Neural crest cell (in vitro differentiated cells): ENCODE results near the gene CPN2. TPM values are rescaled to one million over a fixed set of nuclear protein-coding genes. Genes with fewer than 3 reads are reported as not detected.

Source experiments
- DNase-seq: peaks from one replicate; pipeline ENCODE4 v3.0.0; 2021; ENCODE audit warnings: low read depth, mixed read lengths, low spot score
- H3K27ac Mint-ChIP-seq: one replicate; pipeline ENCODE4 v1.8.0; 2021; ENCODE audit warnings: mild to moderate bottlenecking, mixed read lengths; ENCODE audit not compliant: unreplicated experiment
- H3K27me3 Mint-ChIP-seq: 2 replicates; pipeline ENCODE4 v1.8.0; 2021; ENCODE audit warnings: low read depth, mild to moderate bottlenecking, mixed read lengths
- H3K36me3 Mint-ChIP-seq: 2 replicates; pipeline ENCODE4 v1.8.0; 2021; ENCODE audit warnings: low read depth, mild to moderate bottlenecking, mixed read lengths
- H3K4me1 Mint-ChIP-seq: 2 replicates; pipeline ENCODE4 v1.8.0; 2021; ENCODE audit warnings: mixed read lengths
- H3K4me3 Mint-ChIP-seq: one replicate; pipeline ENCODE4 v1.8.0; 2021; ENCODE audit warnings: mild to moderate bottlenecking, mixed read lengths
- H3K9me3 Mint-ChIP-seq: 2 replicates; pipeline ENCODE4 v1.8.0; 2021; ENCODE audit warnings: mixed read lengths
- total RNA-seq: library from RNA; stranded (reverse); gene quantifications from 2 replicates; pipeline ENCODE4 v1.2.1, GENCODE V29; 2021
- TF ChIP-seq, protein P1 (sequence below): fragments of 200-600 bp; sonication (generic); conservative IDR thresholded peaks from 2 replicates; pipeline ENCODE4 v1.5.0; 2021; ENCODE audit warnings: antibody characterized with exemption, mild to moderate bottlenecking

Gene CPN2
- total RNA-seq, 1 donor from 2014 or later, result not detected

DNA sequence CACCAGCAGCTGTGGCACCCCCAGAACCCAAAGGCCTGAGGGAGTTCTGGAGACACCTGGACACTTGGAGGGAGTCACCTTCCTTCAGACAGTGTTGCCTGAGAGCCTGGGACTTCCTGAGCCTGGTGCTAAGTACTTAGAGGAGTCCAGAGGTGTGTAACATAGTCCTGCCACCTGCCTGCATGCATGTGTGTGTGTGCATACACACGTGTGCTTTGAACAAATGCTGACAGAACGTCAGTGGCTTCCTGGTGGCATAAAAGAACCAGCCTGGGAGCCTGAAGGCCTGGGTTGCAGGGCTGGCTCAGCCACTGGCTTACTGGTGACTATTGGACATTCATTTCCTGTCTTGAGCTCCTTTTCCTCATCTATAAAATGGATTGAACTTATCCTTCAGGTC is 3.2 kb upstream of the CPN2 start:
- Mint-ChIP-seq H3K9me3 (no peaks in the 10 kb centered on the region), H3K27me3 (peaks cover 12% of the 10 kb centered on the region), H3K4me3 (no peak overlapping the region), H3K4me1 (peaks cover 6% of the 10 kb centered on the region), H3K36me3 (no peaks in the 10 kb centered on the region), H3K27ac (no peak overlapping the region)
- TF ChIP-seq, protein P1, sequence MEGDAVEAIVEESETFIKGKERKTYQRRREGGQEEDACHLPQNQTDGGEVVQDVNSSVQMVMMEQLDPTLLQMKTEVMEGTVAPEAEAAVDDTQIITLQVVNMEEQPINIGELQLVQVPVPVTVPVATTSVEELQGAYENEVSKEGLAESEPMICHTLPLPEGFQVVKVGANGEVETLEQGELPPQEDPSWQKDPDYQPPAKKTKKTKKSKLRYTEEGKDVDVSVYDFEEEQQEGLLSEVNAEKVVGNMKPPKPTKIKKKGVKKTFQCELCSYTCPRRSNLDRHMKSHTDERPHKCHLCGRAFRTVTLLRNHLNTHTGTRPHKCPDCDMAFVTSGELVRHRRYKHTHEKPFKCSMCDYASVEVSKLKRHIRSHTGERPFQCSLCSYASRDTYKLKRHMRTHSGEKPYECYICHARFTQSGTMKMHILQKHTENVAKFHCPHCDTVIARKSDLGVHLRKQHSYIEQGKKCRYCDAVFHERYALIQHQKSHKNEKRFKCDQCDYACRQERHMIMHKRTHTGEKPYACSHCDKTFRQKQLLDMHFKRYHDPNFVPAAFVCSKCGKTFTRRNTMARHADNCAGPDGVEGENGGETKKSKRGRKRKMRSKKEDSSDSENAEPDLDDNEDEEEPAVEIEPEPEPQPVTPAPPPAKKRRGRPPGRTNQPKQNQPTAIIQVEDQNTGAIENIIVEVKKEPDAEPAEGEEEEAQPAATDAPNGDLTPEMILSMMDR, result no peak
- no peak for DNase-seq

DNA sequence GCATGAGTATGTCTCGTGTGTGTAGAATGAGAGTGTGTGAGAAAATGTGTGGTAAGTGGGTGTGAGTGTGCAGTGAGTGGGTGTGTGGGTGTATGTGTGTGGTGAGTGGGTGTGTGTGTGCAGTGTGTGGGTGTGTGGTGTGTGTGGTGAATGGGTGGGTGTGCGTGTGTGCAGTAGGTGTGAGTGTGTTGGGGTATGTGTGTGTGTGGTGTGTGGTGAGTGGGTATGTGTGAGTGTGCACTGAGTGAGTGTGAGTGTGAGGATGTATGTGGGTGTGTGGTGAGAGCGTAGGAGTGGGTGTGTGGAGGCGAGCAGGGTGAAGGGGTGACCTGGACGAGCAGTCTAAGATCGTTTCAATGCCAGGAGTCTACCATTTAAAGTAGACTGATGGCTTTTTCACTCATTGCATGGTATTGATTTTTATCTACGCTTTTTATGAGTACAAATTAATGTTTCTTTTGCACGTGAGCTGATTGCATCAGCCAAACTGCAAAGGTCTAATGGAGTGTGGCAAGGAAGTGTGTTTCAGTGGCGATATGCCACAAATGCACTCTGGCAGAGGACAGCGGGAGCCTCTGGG is 1.6 kb upstream of the CPN2 start:
- no peak overlapping the region for H3K4me3 Mint-ChIP-seq
- no peak for DNase-seq
- H3K4me1 Mint-ChIP-seq, result no peaks in the 10 kb centered on the region
- H3K36me3 Mint-ChIP-seq, result no peaks in the 10 kb centered on the region
- H3K27ac Mint-ChIP-seq, result no peak overlapping the region
- H3K9me3 Mint-ChIP-seq, result no peaks in the 10 kb centered on the region
- H3K27me3 Mint-ChIP-seq, result peaks cover 5% of the 10 kb centered on the region
- TF ChIP-seq, protein P1, result no peak

DNA sequence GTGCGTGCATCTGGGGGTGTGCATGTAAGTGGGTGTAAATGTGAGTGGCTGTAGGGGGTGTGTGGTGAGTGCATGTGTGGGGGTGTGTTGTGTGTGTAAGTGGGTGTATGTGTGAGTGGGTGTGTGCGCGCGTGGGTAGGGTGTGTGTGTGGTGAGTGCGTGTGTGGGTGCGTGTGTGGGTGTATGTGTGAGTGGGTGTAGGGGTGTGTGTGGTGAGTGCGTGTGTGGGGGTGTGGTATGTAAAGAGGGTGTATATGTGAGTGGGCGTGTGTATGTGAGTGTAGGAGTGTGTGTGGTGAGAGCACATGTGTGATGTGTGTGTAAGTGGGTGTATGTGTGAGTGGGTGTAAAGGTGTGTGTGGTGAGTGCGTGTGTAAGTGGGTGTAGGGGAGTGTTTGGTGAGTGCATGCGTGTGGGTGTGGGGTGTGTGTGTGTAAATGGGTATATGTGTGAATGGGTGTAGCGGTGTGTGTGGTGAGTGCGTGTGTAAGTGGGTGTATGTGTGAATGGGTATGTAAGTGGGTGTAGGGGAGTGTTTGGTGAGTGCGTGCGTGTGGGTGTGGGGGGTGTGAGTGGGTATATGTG is 916 bp upstream of the CPN2 start:
- TF ChIP-seq, protein P1, result no peak
- H3K9me3 Mint-ChIP-seq, result no peaks in the 10 kb centered on the region
- peaks cover 4% of the 10 kb centered on the region for H3K27me3 Mint-ChIP-seq
- H3K27ac Mint-ChIP-seq, result no peak overlapping the region
- DNase-seq, result no peak
- no peak overlapping the region for H3K4me3 Mint-ChIP-seq
- H3K36me3 Mint-ChIP-seq, result no peaks in the 10 kb centered on the region
- H3K4me1 Mint-ChIP-seq, result no peaks in the 10 kb centered on the region

DNA sequence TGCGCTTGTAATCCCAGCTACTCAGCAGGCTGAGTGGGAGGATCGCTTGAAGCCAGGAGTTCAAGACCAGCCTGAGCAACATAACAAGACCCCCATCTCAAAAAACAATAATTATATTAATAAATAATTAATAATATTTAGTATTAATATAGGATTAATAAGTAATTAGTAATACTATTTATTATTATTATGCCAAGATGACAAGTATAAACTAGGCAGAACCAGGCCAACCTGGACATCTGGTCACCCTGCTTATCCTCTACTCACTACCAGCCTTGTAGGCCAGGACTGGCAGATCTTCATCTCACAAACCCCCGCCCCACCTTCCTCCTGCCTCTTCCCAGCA is 429 bp downstream of the CPN2 start:
- no peak overlapping the region for H3K27ac Mint-ChIP-seq
- H3K27me3 Mint-ChIP-seq, result no peaks in the 10 kb centered on the region
- DNase-seq, result no peak
- H3K9me3 Mint-ChIP-seq, result no peaks in the 10 kb centered on the region
- no peak overlapping the region for H3K4me3 Mint-ChIP-seq
- H3K36me3 Mint-ChIP-seq, result no peaks in the 10 kb centered on the region
- TF ChIP-seq, protein P1, result no peak
- no peaks in the 10 kb centered on the region for H3K4me1 Mint-ChIP-seq

DNA sequence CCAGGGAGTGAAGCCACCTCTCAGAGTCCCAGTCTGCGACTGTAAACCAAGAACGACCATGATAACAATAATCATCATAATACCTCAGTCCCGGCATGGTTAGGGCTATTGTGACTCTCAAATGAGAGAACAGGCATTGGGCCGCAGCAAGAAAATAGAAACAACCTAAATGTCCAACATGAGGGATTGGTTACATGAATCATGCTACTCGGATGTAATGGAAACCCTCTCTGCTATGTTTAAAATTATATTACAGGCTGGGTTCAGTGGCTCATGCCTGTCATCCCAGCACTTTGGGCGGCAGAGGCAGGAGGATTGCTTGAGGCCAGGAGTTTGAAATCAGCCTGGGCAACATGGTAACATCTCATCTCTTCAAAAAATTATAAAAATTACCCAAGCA is 2.8 kb downstream of the CPN2 start:
- Mint-ChIP-seq H3K27ac (no peak overlapping the region), H3K9me3 (no peaks in the 10 kb centered on the region), H3K27me3 (peaks cover 8% of the 10 kb centered on the region), H3K4me3 (no peak overlapping the region), H3K36me3 (no peaks in the 10 kb centered on the region), H3K4me1 (peaks cover 7% of the 10 kb centered on the region)
- no peak for DNase-seq
- TF ChIP-seq, protein P1, result no peak
